Adrenal gland (tissue), 5 donors: ENCODE data around the gene ADNP2.

Source experiments
- CTCF ChIP-seq, 6 experiments: fragments of 450-650 bp in 4 of 6; fragments of 200-600 bp in 2 of 6; sonication (generic) in 1 of 6; IDR thresholded peaks; 1 replicate in 5 of 6; 2 replicates in 1 of 6; pipeline versions ENCODE4 v1.5.1 to v1.8.0; 2016 to 2021; ENCODE audit warnings: antibody characterized with exemption in 6 of 6, mild to moderate bottlenecking in 2 of 6, moderate library complexity in 1 of 6
- POLR2A ChIP-seq, 2 donors: fragments of 450-650 bp; IDR thresholded peaks; one replicate each; pipeline ENCODE4 v1.6.1; 2017; ENCODE audit warnings: antibody characterized with exemption in 2 of 2, mild to moderate bottlenecking in 2 of 2, moderate library complexity in 1 of 2
- donor health status: DM: no; HTN: no; CAD: no.

- no peak for TF ChIP-seq CTCF (IDR thresholded peaks at IDR 0.05)
- TF ChIP-seq POLR2A (IDR thresholded peaks at IDR 0.05), result no peak
These were observed 10.0 kb downstream of the ADNP2 start for GRCh38 chr18:80119111-80119510.
